ENCODE results near the gene ALX3. TPM values are rescaled to one million over a fixed set of nuclear protein-coding genes. Genes with fewer than 3 reads are reported as not detected.
A peak's percentile ranks its signal among the peaks of the same experiment; 100 is the strongest.

Gene ALX3
- total RNA-seq, 4 donors from 2014 or later, result not detected

DNA sequence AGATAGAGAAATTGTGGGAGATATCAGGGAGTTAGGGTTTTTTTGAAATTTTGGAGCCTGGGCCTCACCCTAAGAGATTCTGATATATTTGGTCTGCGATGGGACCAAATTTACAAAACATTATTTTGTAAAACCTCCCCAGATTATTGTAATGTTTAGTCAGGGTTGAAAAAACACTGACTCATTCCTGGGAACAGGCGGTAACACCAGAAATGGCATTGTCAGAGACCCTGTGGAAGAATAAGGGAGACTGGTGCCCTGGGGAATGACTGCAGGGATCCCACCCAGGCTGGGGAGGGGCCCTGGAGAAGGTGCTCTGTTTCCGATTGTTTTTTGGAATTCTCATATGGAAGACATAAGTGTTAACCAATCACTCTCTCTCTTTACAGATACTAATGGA lies 49.2 kb downstream of the ALX3 start:
- ATAC-seq, result no peak
- no peak overlapping the region for H3K27ac ChIP-seq
- H3K27me3 ChIP-seq, result no peaks in the 10 kb centered on the region
- no peaks in the 10 kb centered on the region for H3K9me3 ChIP-seq
- TF ChIP-seq, protein P1, sequence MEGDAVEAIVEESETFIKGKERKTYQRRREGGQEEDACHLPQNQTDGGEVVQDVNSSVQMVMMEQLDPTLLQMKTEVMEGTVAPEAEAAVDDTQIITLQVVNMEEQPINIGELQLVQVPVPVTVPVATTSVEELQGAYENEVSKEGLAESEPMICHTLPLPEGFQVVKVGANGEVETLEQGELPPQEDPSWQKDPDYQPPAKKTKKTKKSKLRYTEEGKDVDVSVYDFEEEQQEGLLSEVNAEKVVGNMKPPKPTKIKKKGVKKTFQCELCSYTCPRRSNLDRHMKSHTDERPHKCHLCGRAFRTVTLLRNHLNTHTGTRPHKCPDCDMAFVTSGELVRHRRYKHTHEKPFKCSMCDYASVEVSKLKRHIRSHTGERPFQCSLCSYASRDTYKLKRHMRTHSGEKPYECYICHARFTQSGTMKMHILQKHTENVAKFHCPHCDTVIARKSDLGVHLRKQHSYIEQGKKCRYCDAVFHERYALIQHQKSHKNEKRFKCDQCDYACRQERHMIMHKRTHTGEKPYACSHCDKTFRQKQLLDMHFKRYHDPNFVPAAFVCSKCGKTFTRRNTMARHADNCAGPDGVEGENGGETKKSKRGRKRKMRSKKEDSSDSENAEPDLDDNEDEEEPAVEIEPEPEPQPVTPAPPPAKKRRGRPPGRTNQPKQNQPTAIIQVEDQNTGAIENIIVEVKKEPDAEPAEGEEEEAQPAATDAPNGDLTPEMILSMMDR (IDR thresholded peaks at IDR 0.05), result no peak
- TF ChIP-seq EP300 (IDR thresholded peaks at IDR 0.05) (no peak), POLR2A (IDR thresholded peaks at IDR 0.05) (no peak), POLR2AphosphoS5 (IDR thresholded peaks at IDR 0.05) (no peak)
- H3K4me1 ChIP-seq, result no peaks in the 10 kb centered on the region
- no peak overlapping the region for H3K4me3 ChIP-seq
- H3K36me3 ChIP-seq, result peaks cover 23 to 94% of the 10 kb centered on the region in 2 donors
- WGBS, 2 donors (ENCODE audit: low coverage in 1 of 2), result 73 to 88% methylated on average over 3 of the region's 3 CpGs

DNA sequence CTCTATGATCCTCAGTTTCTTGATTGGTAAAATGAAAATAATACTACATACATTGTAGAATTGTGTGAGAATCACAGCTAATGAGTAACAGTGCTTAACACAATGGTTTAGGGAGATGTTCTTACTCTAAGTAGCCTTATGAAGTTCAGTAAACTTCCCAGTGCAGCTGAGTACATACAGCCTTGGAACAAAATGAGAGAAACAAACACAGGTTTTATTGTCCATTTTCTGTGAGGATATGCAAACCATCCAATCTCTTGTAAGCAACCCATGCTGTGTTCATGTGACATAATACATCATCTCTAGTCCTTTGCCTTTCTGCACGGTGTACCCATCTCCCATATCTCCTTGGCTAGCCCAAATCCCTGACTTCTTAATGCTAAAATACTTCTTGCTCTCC lies 50.7 kb downstream of the ALX3 start:
- H3K9me3 ChIP-seq, result no peaks in the 10 kb centered on the region
- H3K36me3 ChIP-seq, result peaks cover 33 to 100% of the 10 kb centered on the region in 2 donors
- H3K27ac ChIP-seq, result no peak overlapping the region
- WGBS, 2 donors (ENCODE audit: low coverage in 1 of 2), result 86 to 94% methylated on average over 1 of the region's 1 CpG
- H3K4me1 ChIP-seq, result no peaks in the 10 kb centered on the region
- H3K4me3 ChIP-seq, result no peak overlapping the region
- no peak for TF ChIP-seq POLR2AphosphoS5 (IDR thresholded peaks at IDR 0.05)
- TF ChIP-seq POLR2A (IDR thresholded peaks at IDR 0.05), result no peak
- TF ChIP-seq, protein P1 (IDR thresholded peaks at IDR 0.05), result no peak
- TF ChIP-seq EP300 (IDR thresholded peaks at IDR 0.05), result no peak
- ATAC-seq, result no peak
- H3K27me3 ChIP-seq, result no peaks in the 10 kb centered on the region

DNA sequence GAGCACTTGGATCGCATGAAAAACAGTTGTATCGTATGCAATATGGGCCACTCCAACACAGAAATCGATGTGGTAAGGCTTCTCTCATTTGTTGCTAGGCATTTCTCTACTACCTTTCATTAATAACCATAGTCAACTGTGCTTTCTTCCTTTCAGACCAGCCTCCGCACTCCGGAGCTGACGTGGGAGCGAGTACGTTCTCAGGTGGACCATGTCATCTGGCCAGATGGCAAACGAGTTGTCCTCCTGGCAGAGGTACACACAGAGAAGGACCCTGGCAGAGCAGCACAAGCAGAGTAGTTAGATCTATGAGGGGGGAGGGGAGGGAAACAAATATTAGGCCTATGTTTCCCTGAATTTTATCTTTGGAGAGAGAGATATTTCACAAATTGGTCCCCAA lies 52.1 kb downstream of the ALX3 start:
- Histone ChIP-seq H3K27me3 (no peaks in the 10 kb centered on the region), H3K36me3 (peaks cover 33 to 100% of the 10 kb centered on the region in 2 donors), H3K4me3 (no peak overlapping the region), H3K27ac (no peak overlapping the region), H3K4me1 (no peaks in the 10 kb centered on the region), H3K9me3 (no peaks in the 10 kb centered on the region)
- 96 to 97% methylated on average over 3 to 6 of the region's 9 CpGs for WGBS, 2 donors (ENCODE audit: low coverage in 1 of 2)
- no peak for ATAC-seq
- TF ChIP-seq POLR2A (IDR thresholded peaks at IDR 0.05), result no peak
- TF ChIP-seq POLR2AphosphoS5 (IDR thresholded peaks at IDR 0.05), result no peak
- TF ChIP-seq, protein P1 (IDR thresholded peaks at IDR 0.05), result no peak
- TF ChIP-seq EP300 (IDR thresholded peaks at IDR 0.05), result no peak

DNA sequence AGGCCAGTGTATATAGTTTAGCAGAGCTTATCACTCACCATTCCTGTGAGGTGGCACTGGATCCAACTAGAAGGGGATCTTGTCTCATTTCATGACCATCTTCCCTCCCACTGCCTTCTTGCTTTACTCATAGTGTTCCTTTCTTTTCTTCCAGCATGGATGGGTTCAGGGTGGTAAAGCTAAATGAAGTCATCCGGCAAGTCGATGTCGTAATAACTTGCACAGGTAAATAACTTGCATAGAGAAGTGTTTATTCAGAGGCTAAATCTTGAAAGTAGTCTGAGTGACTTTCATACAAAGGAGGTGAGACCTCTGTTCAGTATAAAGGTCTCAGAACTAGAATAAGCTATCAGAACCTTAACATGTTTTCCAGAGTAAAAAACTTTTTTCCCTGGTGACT lies 52.7 kb downstream of the ALX3 start:
- no peak for ATAC-seq
- WGBS, 2 donors (ENCODE audit: low coverage in 1 of 2), result 93% methylated on average over 3 of the region's 3 CpGs; no CpG with 5 or more reads in 1 of the 2 donors
- Histone ChIP-seq H3K4me3 (no peak overlapping the region), H3K4me1 (no peaks in the 10 kb centered on the region), H3K27ac (no peak overlapping the region), H3K9me3 (no peaks in the 10 kb centered on the region), H3K36me3 (peaks cover 33 to 100% of the 10 kb centered on the region in 2 donors), H3K27me3 (no peaks in the 10 kb centered on the region)
- TF ChIP-seq POLR2AphosphoS5 (IDR thresholded peaks at IDR 0.05), result no peak
- TF ChIP-seq POLR2A (IDR thresholded peaks at IDR 0.05), result no peak
- TF ChIP-seq, protein P1 (IDR thresholded peaks at IDR 0.05), result no peak
- TF ChIP-seq EP300 (IDR thresholded peaks at IDR 0.05), result no peak

DNA sequence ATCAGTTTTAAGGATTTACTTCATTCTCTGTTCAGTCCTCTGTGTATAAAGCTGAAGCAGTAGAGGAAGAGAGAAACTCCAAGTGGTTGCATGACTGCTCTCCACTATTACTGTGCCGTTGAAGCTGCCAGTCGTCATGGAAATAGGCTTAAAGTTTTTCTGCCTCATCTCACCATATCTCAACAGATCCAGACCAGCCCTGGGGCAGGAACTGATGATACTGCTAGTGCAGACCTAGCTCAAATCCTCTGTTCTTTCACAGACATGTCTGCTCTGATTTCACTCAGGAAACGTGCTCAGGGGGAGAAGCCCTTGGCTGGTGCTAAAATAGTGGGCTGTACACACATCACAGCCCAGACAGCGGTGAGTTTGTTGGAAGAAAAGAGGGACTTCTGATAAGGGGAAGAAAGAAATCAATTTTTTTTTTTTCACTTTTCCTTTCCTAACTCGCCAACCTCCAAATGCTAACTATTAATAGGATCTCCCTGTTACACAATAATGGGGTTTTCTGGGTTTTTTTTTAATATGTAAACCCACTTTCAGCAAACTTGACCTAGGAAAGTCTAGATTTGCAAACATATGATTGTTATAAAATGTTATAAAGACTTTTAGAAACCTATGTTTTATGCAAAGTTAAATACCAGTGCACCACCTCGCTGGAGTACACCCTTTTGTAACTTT lies 58.2 kb downstream of the ALX3 start:
- WGBS, 2 donors (ENCODE audit: low coverage in 1 of 2), result 72 to 77% methylated on average over 3 to 6 of the region's 6 CpGs
- Histone ChIP-seq H3K36me3 (peaks cover 11 to 85% of the 10 kb centered on the region in 2 donors), H3K27ac (peak overlapping the region in 1 of 4 donors; percentile 2), H3K27me3 (no peaks in the 10 kb centered on the region), H3K4me3 (no peak overlapping the region), H3K9me3 (no peaks in the 10 kb centered on the region), H3K4me1 (peaks cover 2 to 25% (median 4%) of the 10 kb centered on the region in 3 donors)
- no peak for ATAC-seq
- no peak for TF ChIP-seq POLR2AphosphoS5 (IDR thresholded peaks at IDR 0.05)
- TF ChIP-seq EP300 (IDR thresholded peaks at IDR 0.05), result no peak
- TF ChIP-seq POLR2A (IDR thresholded peaks at IDR 0.05), result no peak
- TF ChIP-seq, protein P1 (IDR thresholded peaks at IDR 0.05), result no peak
